Right ventricle myocardium inferior (tissue), 1 donor: Measurements from ENCODE around the gene POLR2M. TPM values are rescaled to one million over a fixed set of nuclear protein-coding genes. Genes with fewer than 3 reads are reported as not detected.
A peak's percentile ranks its signal among the peaks of the same experiment; 100 is the strongest.

Experiments
- ATAC-seq: fragments of 200-7000 bp; cut with Tn5 transposase; one replicate; pipeline ENCODE4 v1.9.1; 2020; ENCODE audit warnings: mild to moderate bottlenecking, moderate library complexity
- DNase-seq: peaks from one replicate; pipeline ENCODE4 v3.0.0; 2021; ENCODE audit errors: missing footprints
- intact Hi-C: fragments of 100-400 bp; cut with DNase I; formaldehyde crosslinking; loops from one replicate; pipeline ENCODE4 v1.11.0; 2022
- total RNA-seq: library from RNA; stranded (reverse); fragmentation: NEBNext Ultra II Directional; extraction: Animal tissue kit (Norgen Biotek cat#: 25700); gene quantifications from one replicate; pipeline ENCODE4 v1.2.1, GENCODE V29; 2021
- donor health status: DM: no; HTN: yes; CAD: no; lungs with severe emphysema.

The POLR2M gene
- total RNA-seq, 1 donor from 2014 or later = 42.6 TPM

- ATAC-seq (peak; percentile 19), DNase-seq (no peak)
- intact Hi-C loops = no loop called here
Observed at GRCh38 chr15:57685306-57686095, 21.0 kb upstream of the POLR2M start.

DNA sequence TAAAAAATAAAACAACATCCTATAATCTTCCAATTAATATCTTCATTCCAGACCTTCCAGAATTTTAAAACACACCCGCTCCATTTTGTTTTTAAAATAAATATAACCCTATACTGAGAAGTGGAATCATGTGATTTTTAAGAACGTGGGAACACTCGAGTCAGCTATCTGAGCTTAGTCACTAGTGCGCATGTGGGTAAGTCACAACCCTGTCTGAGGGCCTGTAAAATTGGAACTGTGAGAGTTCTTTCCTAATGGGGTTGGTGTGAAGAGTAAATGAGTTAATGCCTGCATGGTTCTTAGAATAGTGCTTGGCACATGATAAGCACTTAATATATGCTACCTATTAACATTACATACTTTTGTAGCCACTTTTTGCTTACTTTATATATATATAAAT, 19.9 kb upstream of the POLR2M start:
- DNase-seq (no peak), ATAC-seq (peak; percentile 73)
- intact Hi-C loops = no loop called here

GRCh38 chr15:57690341-57690966, 16.1 kb upstream of the POLR2M start:
- intact Hi-C loops = no loop called here
- DNase-seq (no peak), ATAC-seq (peak; percentile 23)

DNA sequence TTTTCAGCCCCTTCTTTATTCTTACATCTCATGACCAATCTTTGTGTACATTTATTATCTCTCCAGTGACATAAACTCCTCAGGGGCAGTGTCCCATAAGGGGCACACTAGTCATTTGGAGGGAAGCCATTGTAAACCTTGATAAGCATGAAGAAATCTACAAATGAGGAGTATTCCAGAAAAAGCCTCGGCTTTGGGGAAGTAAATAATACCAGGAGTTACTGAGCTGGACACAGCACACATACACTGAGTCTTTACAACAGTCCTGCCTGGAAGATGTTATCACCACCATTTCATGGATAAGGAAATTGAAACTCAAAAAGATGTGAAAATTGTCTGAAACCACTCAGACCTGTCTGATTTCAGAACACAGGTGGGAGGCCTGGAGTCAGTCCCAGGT, 15.4 kb upstream of the POLR2M start:
- ATAC-seq (peak; percentile 32), DNase-seq (no peak)
- intact Hi-C loops = no loop called here

GRCh38 chr15:57692709-57693108, 13.8 kb upstream of the POLR2M start:
- ATAC-seq (peak; percentile 29), DNase-seq (no peak)
- intact Hi-C loops = no loop called here

GRCh38 chr15:57694279-57694678, 12.2 kb upstream of the POLR2M start:
- ATAC-seq (no peak), DNase-seq (no peak)
- intact Hi-C loops = no loop called here

GRCh38 chr15:57696146-57696545, 10.4 kb upstream of the POLR2M start:
- DNase-seq = no peak
- no peak for ATAC-seq
- intact Hi-C loops = no loop called here

GRCh38 chr15:57697588-57697987, 8.9 kb upstream of the POLR2M start:
- intact Hi-C loops = no loop called here
- DNase-seq (no peak), ATAC-seq (no peak)

DNA sequence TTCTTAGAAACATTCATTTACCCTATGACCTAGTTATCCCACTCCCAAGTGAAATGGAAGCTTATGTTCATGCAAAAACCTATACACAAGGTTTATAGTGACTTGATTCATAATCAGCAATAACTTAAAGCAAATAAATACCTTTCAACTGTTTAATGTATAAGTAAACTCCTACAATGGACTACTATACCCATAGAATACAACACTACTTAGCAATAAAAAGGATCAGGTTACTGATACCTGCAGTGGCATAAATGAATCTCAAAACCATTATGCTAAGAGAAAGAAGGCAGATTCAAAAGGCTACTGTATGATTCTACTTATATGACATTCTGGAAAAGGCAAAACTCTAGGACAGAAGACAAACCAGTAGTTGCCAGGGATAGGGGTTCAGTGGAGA, 8.3 kb upstream of the POLR2M start:
- ATAC-seq (no peak), DNase-seq (no peak)
- intact Hi-C loops = no loop called here

DNA sequence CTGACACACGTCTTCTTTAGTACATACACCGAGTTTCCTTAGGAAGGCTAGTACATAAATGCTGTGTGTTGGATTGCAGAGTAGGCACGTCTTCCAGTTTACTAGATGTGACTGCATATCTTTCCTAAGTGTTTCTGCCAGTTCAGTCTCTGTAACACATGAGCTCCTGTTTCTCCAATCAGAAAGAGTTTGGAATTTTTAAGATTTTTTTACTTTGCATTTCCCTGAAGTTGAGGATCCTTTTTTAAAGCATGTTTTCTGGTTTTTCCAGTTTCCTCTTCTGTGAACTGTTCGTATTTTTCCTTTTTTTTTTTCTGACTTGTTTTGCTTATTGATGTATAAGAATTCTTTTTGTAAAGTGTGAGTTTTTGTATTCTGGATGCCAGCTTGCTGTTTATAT, 7.5 kb upstream of the POLR2M start:
- ATAC-seq = no peak
- no peak for DNase-seq
- intact Hi-C loops = no loop called here

DNA sequence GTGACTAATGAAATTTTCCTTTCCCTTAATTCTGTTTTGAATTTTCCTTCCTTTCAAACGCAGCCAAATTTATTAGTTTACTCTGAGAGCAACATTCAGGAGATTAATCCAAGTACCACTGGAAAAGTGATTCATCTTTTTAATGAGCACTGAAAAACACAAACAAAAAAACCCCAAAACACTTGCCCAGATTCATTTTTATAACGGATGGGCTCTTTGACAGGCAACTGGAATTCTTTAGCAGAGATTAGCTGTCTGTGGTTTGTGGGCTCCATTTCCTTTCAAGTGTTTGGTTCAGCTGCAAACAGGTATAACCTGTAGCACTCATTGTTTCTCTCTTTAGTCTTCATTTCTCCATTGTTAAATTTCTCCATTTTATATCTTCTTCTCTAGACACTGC, 3.1 kb upstream of the POLR2M start:
- ATAC-seq = no peak
- no peak for DNase-seq
- intact Hi-C loops = loop anchor here (5.0 to 10.0 kb wide), 2 partner anchors 36 to 139 kb away; no protein-coding TSS in a partner anchor

DNA sequence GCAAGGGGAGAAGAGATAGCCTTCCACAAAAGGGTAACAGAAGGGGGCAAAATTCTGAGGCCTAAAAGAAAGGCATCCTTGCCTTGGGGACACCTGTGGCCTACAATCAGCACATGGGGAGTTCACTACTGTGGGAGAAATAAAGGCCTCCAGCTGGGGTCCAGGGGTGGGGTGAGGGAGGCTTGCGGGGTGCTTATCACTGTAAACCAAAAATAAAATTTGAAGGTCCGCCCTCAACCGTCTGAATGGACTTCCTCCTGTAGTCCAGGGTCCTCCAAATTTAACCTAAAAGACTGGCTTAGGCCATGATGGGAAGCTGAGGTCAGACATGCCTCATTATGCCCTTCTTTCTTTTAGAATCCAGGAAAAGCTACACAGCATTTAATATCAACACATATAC, 2.1 kb upstream of the POLR2M start:
- ATAC-seq = no peak
- intact Hi-C loops = loop anchor here (5.0 to 10.0 kb wide), 2 partner anchors 37 to 140 kb away; no protein-coding TSS in a partner anchor
- no peak for DNase-seq

GRCh38 chr15:57705746-57706404, 639 bp upstream of the POLR2M start:
- DNase-seq = no peak
- intact Hi-C loops = loop anchor here (10.0 kb wide), 1 partner anchor 141 kb away; no protein-coding TSS in a partner anchor
- ATAC-seq = peak; percentile 27

- ATAC-seq = no peak
- DNase-seq = no peak
- intact Hi-C loops = loop anchor here (10.0 kb wide), 1 partner anchor 143 kb away; no protein-coding TSS in a partner anchor
Observed at GRCh38 chr15:57708047-57708446, 1.5 kb downstream of the POLR2M start.

DNA sequence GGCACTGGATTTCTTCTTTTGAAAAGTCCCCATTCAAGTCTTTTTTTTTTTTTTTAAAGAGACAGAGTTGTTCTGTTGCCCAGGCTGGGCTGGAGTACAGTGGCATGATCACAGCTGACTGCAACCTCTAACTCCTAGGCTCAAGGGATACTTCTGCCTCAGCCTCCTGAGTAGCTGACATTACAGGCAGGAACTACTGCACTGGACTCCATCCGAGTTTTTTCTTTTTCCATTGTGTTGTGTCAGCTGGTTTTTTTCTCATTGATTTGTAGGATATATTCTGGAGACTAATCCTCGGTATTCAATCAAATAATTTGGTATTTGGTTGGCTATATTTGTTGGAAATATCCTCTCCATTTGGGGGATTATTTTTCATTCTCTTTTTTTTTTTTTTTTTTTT, 11.8 kb downstream of the POLR2M start:
- intact Hi-C loops = no loop called here
- ATAC-seq (no peak), DNase-seq (no peak)

GRCh38 chr15:57720867-57721266, 14.4 kb downstream of the POLR2M start:
- DNase-seq = no peak
- intact Hi-C loops = no loop called here
- ATAC-seq = no peak

DNA sequence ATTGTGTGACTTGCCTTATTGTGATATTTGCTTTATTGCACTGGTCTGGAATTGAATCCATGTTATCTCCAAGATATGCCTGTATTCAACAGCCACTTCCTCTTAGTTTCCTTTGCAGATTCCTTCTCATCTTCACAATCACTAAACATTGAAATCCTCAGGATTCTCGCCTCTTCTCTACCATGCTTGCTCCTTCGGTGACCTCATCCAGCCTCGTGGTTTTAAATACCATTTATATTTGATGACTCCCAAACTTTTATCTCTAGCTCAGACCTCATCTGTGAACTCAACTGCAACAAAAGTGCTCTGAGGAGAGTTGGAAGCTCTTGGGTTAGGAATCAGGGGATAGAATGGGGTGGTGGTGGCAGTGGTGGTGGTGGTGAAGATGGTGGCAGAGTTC, 19.9 kb downstream of the POLR2M start:
- intact Hi-C loops = no loop called here

DNA sequence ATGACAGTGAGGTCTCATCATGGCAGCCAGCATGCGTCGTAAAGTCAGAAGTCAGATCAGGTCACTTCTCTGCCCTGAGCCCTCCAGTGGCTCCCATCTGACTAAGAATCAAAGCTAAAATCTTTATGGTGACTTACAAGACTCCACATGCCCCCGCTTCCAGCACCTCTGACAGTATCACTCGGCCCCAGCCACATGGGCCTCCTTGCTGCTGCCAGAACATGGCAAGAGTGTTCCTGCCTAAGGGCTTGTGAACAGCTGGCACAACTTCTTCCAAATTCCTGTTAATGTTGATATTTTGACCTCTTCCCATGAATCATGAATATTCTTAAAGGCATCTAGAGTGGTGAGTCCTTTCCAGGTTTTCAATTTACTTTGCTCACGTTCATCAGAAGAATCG, 20.5 kb downstream of the POLR2M start:
- DNase-seq (no peak), ATAC-seq (no peak)
- intact Hi-C loops = no loop called here

More for the DNA sequence above, 19.9 kb downstream of the POLR2M start:
- DNase-seq = no peak
- no peak for ATAC-seq

DNA sequence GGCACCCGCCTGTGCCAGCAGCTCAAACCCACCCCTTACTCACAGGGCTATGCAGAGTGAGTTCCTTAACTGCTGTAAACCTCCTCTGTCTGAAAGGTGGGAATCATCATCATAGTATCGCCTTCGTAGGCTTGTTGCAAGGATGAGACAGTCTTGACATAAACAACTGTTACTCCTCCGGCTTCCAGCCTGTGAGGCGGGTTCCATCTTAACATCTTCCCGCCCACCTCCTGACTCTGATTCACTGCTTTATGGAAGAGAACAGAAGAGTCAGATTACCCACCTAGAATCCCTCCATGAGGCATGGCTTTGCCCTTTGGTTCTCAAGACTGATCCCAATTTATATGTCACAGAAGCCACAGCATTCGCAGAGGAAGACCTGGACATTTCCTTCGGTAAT, 21.9 kb downstream of the POLR2M start:
- ATAC-seq (no peak), DNase-seq (no peak)
- intact Hi-C loops = no loop called here

DNA sequence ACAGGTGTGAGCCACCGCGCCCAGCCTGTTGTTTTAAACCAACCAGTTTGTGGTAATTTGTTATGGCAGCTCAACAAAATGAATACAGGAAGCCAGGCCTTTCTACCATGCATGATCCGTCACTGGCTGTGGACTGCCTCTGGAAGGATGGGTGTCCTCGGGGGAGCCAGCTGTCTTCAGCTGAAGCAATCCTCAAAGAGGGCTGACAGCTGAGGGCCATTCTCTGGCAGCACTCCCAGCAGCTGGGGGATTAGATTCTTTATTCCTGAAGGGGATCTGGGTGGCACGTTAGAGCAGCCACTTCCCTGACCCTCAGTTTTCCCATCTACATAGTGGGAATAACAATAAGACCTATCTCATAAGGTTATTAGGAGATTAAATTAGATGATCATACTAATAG, 24.4 kb downstream of the POLR2M start:
- ATAC-seq = no peak
- intact Hi-C loops = loop anchor here (5.0 kb wide), 1 partner anchor 341 kb away; no protein-coding TSS in a partner anchor
- DNase-seq = no peak
